Heart left ventricle (tissue), 13 donors: ENCODE measurements around the gene BLVRB.

Experiments used
- POLR2A ChIP-seq, 2 donors: fragments of 450-650 bp; IDR thresholded peaks; one replicate each; pipeline ENCODE4 v1.6.1; 2017; ENCODE audit warnings: antibody characterized with exemption in 2 of 2, mild to moderate bottlenecking in 2 of 2, moderate library complexity in 2 of 2
- TF ChIP-seq, protein P1 (sequence below), 12 donors: fragments of 200-600 bp; sonication (generic) in 4 of 12; IDR thresholded peaks; one replicate each; pipeline versions ENCODE4 v1.5.0 to v1.8.0; 2018 to 2022; ENCODE audit warnings: antibody characterized with exemption in 12 of 12, mild to moderate bottlenecking in 5 of 12
- donor health status: ischemic (EF 13 %, LVEDD 7.1; RV severe dilation, severe dysfunction).
- donor health status: DM: no; HTN: yes; CAD: no.
- donor health status: DM: no; HTN: no; CAD: no.
- donor health status: ischemic (EF 25% LVEDD 6.9; RV normal size, moderate dysfunction).
- donor health status: ischemic (EF 25% LVEDD 5.7; RV mildly dilated, moderate dysfunction).
- donor health status: ischemic (EF 35%, LVEDD 5.7; RV mildly dilated, moderate dysfunction).
- donor health status: nonischemic (EF 11% LVEDD 7.7; RV severe dilation, severe dysfunction).
- donor health status: DM: yes; HTN: yes; CAD: no.
- donor health status: PGD.
- donor health status: ischemic (EF 29% LVEDD 5.4; RV normal size, mild dysfunction).
- donor health status: nonischemic (EF 23%, LVEDD 6.1; RV moderate dilation, normal function).

GRCh38 chr19:40499320-40499719 lies 33.8 kb upstream of the BLVRB start:
- TF ChIP-seq, protein P1, sequence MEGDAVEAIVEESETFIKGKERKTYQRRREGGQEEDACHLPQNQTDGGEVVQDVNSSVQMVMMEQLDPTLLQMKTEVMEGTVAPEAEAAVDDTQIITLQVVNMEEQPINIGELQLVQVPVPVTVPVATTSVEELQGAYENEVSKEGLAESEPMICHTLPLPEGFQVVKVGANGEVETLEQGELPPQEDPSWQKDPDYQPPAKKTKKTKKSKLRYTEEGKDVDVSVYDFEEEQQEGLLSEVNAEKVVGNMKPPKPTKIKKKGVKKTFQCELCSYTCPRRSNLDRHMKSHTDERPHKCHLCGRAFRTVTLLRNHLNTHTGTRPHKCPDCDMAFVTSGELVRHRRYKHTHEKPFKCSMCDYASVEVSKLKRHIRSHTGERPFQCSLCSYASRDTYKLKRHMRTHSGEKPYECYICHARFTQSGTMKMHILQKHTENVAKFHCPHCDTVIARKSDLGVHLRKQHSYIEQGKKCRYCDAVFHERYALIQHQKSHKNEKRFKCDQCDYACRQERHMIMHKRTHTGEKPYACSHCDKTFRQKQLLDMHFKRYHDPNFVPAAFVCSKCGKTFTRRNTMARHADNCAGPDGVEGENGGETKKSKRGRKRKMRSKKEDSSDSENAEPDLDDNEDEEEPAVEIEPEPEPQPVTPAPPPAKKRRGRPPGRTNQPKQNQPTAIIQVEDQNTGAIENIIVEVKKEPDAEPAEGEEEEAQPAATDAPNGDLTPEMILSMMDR (IDR thresholded peaks at IDR 0.05) = no peak
- TF ChIP-seq POLR2A (IDR thresholded peaks at IDR 0.05) = no peak
